Loucy (cell line): ENCODE results near the gene ARHGAP1.

Experiments
- H2AFZ ChIP-seq: fragments of 200-600 bp; sonication (generic); 2 replicates; pipeline ENCODE4 v1.6.0; 2016; ENCODE audit warnings: antibody characterized with exemption, mild to moderate bottlenecking, low read length, moderate library complexity
- H3F3A ChIP-seq: fragments of 200-600 bp; 2 replicates; pipeline ENCODE4 v1.6.0; 2016; ENCODE audit warnings: antibody characterized with exemption, low read depth, mild to moderate bottlenecking
- H3K27me3 ChIP-seq: fragments of 200-600 bp; sonication (generic); 2 replicates; pipeline ENCODE4 v1.6.1; 2014; ENCODE audit warnings: low read length, mild to moderate bottlenecking; ENCODE audit not compliant: insufficient read depth, poor library complexity, severe bottlenecking
- H3K36me3 ChIP-seq: fragments of 200-600 bp; sonication (generic); 2 replicates; pipeline ENCODE4 v1.6.1; 2016; ENCODE audit warnings: low read length; ENCODE audit not compliant: insufficient read depth
- H3K4me1 ChIP-seq: fragments of 200-600 bp; sonication (generic); 2 replicates; pipeline ENCODE4 v1.5.1; 2014; ENCODE audit warnings: low read length, mild to moderate bottlenecking; ENCODE audit not compliant: insufficient read depth, poor library complexity, severe bottlenecking
- H3K4me2 ChIP-seq: fragments of 200-600 bp; sonication (generic); 2 replicates; pipeline ENCODE4 v1.6.0; 2014; ENCODE audit warnings: antibody characterized with exemption, low read length, low read depth, mild to moderate bottlenecking; ENCODE audit not compliant: poor library complexity, severe bottlenecking
- H3K4me3 ChIP-seq: fragments of 200-600 bp; sonication (generic); 2 replicates; pipeline ENCODE4 v1.5.1; 2014; ENCODE audit warnings: low read length, mild to moderate bottlenecking, mixed read lengths; ENCODE audit not compliant: poor library complexity, severe bottlenecking
- H3K79me2 ChIP-seq: fragments of 200-600 bp; sonication (generic); 2 replicates; pipeline ENCODE4 v1.6.1; 2014; ENCODE audit warnings: low read length; ENCODE audit not compliant: insufficient read depth
- H3K9ac ChIP-seq: fragments of 200-600 bp; sonication (generic); 2 replicates; pipeline ENCODE4 v1.6.0; 2014; ENCODE audit warnings: mild to moderate bottlenecking, low read depth, low read length, moderate library complexity; ENCODE audit not compliant: poor library complexity, severe bottlenecking
- H3K9me2 ChIP-seq: fragments of 200-600 bp; sonication (generic); replicated peaks from 2 replicates; pipeline ENCODE4 v1.6.1; 2016; ENCODE audit warnings: low read depth, low read length, mixed read lengths
- H3K9me3 ChIP-seq: fragments of 200-600 bp; sonication (generic); 2 replicates; pipeline ENCODE4 v1.6.1; 2014; ENCODE audit warnings: mild to moderate bottlenecking, antibody characterized with exemption, low read length, low read depth; ENCODE audit not compliant: insufficient read depth
- H4K20me1 ChIP-seq: fragments of 200-600 bp; sonication (generic); 2 replicates; pipeline ENCODE4 v1.6.0; 2014; ENCODE audit warnings: antibody characterized with exemption, low read length, mild to moderate bottlenecking; ENCODE audit not compliant: insufficient read depth, poor library complexity, severe bottlenecking
- EZH2phosphoT487 ChIP-seq: fragments of 200-600 bp; IDR thresholded peaks from 2 replicates; pipeline ENCODE4 v1.6.1; 2018; ENCODE audit warnings: antibody characterized with exemption, mild to moderate bottlenecking, moderate library complexity, borderline replicate concordance
- TF ChIP-seq, protein P1 (sequence below): fragments of 200-600 bp; sonication (generic); conservative IDR thresholded peaks from 2 replicates; pipeline ENCODE4 v1.5.1; 2014; ENCODE audit warnings: mild to moderate bottlenecking, antibody characterized with exemption, low read length

ARHGAP1 gene

DNA sequence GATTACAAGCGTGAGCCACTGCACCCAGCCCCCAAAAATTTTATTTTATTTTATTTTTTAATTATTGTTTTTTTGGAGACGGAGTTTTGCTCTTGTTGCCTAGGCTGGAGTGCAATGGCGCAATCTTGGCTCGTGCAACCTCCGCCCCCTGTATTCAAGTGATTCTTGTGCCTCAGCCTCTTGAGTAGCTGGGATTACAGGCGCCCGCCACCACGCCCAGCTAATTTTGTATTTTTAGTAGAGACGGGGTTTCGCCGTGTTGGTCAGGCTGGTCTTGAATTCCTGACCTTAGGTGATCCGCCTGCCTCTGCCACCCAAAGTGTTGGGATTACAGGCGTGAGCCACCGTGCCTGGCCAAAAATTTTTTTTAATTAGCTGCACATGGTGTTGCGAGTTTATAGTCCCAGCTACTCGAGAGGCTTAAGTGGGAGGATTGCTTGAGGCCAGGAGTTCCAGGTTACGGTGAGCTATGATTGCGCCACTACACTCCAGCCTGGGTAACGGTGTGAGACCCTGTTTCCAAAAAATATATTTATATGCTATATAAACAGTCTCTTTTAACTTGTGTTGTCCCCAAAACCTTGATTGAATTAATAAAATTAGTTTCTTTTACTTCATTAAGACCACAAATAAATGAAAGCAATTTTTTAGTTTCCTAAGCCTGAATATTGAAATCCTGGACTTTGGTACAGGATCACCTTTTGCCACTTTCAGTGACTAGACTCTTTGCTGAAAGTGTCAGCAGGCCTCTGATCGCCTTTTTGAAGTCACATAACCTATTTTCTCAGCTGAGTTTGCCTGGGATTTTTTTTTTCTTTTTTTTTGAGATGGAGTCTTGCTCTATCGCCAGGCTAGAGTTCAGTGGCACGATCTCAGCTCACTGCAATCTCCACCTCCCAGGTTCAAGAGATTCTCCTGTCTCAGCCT is 66.9 kb downstream of the ARHGAP1 start:
- Histone ChIP-seq H3K4me1 (no peaks in the 10 kb centered on the region), H3K79me2 (no peaks in the 10 kb centered on the region), H3K9me3 (no peaks in the 10 kb centered on the region), H3K27me3 (no peaks in the 10 kb centered on the region), H2AFZ (no peak overlapping the region), H3F3A (no peaks in the 10 kb centered on the region), H3K4me2 (no peak overlapping the region), H3K9me2 (no peaks in the 10 kb centered on the region), H3K36me3 (peaks cover 19% of the 10 kb centered on the region; the same call in 1 of the 2 replicates), H3K4me3 (no peak overlapping the region), H4K20me1 (no peaks in the 10 kb centered on the region), H3K9ac (no peak overlapping the region)
- TF ChIP-seq, protein P1, sequence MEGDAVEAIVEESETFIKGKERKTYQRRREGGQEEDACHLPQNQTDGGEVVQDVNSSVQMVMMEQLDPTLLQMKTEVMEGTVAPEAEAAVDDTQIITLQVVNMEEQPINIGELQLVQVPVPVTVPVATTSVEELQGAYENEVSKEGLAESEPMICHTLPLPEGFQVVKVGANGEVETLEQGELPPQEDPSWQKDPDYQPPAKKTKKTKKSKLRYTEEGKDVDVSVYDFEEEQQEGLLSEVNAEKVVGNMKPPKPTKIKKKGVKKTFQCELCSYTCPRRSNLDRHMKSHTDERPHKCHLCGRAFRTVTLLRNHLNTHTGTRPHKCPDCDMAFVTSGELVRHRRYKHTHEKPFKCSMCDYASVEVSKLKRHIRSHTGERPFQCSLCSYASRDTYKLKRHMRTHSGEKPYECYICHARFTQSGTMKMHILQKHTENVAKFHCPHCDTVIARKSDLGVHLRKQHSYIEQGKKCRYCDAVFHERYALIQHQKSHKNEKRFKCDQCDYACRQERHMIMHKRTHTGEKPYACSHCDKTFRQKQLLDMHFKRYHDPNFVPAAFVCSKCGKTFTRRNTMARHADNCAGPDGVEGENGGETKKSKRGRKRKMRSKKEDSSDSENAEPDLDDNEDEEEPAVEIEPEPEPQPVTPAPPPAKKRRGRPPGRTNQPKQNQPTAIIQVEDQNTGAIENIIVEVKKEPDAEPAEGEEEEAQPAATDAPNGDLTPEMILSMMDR: no peak
- no peak for TF ChIP-seq EZH2phosphoT487

DNA sequence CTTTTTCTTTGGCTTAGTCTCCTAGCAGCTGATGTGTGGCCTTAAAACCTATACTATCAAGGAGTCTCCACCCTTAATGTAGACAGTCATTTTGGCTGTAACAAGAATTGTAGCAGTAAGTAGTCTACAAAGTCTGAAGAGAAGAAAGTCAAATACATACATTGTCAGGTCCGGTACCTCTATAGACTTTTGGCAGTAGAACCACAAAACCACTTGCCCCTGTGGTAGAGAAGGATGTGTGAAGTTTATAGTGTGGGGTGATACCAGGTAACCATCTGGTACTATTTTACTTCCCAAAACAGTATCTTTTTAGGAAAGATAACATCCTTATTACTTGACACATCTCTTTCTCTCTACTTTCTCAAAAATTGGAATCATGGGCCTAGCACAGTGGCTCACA is 67.9 kb downstream of the ARHGAP1 start:
- no peaks in the 10 kb centered on the region for H3K9me2 ChIP-seq
- no peak for TF ChIP-seq EZH2phosphoT487
- TF ChIP-seq, protein P1: no peak
- no peaks in the 10 kb centered on the region for H3K79me2 ChIP-seq
- no peak overlapping the region for H3K4me3 ChIP-seq
- no peaks in the 10 kb centered on the region for H3K4me1 ChIP-seq
- no peaks in the 10 kb centered on the region for H3K9me3 ChIP-seq
- H3K27me3 ChIP-seq: no peaks in the 10 kb centered on the region
- no peaks in the 10 kb centered on the region for H3F3A ChIP-seq
- peaks cover 19% of the 10 kb centered on the region; the same call in 1 of the 2 replicates for H3K36me3 ChIP-seq
- no peak overlapping the region for H3K9ac ChIP-seq
- H2AFZ ChIP-seq: no peak overlapping the region
- H3K4me2 ChIP-seq: no peak overlapping the region
- no peaks in the 10 kb centered on the region for H4K20me1 ChIP-seq

DNA sequence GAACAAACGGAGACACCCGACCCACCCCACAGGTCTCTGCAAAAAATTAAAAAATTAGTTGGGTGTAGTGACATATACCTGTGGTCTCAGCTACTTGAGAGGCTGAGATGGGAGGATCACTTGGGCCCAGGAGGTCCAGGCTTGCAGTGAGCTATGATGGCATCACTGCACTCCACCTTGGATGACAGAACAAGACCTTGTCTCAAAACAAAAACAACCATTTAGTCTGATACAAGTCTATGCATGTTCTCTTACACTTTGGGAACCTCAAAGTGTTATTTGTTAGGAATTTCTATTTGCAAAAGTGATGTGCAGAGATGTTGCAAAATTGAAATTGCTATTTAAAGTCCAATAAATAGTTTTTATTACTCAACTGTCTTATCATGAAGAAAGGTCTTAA is 68.7 kb downstream of the ARHGAP1 start:
- Histone ChIP-seq H3K9ac (no peak overlapping the region), H3K4me2 (no peak overlapping the region), H3F3A (no peaks in the 10 kb centered on the region), H3K9me3 (no peaks in the 10 kb centered on the region), H3K4me1 (no peaks in the 10 kb centered on the region), H4K20me1 (no peaks in the 10 kb centered on the region), H3K27me3 (no peaks in the 10 kb centered on the region), H3K36me3 (peaks cover 19% of the 10 kb centered on the region; the same call in 1 of the 2 replicates), H3K4me3 (no peak overlapping the region), H3K79me2 (no peaks in the 10 kb centered on the region), H3K9me2 (no peaks in the 10 kb centered on the region), H2AFZ (no peak overlapping the region)
- TF ChIP-seq, protein P1: no peak
- TF ChIP-seq EZH2phosphoT487: no peak
